ENCODE data around the gene PARD6G. TPM values are rescaled to one million over a fixed set of nuclear protein-coding genes. Genes with fewer than 3 reads are reported as not detected.
A peak's percentile ranks its signal among the peaks of the same experiment; 100 is the strongest.
"Not testable (repeated sequence)": the region's sequence is repeated elsewhere in the genome, so short reads cannot be mapped to it uniquely, and the experiment has no call there.

The PARD6G gene, protein sequence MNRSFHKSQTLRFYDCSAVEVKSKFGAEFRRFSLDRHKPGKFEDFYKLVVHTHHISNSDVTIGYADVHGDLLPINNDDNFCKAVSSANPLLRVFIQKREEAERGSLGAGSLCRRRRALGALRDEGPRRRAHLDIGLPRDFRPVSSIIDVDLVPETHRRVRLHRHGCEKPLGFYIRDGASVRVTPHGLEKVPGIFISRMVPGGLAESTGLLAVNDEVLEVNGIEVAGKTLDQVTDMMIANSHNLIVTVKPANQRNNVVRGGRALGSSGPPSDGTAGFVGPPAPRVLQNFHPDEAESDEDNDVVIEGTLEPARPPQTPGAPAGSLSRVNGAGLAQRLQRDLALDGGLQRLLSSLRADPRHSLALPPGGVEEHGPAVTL
- not detected for total RNA-seq

GRCh38 chr18:80247393-80247841, at the start of gene PARD6G:
TSS of gene PARD6G (minus strand) at chr18:80247514. CDS start at chr18:80247348, 166 bp downstream.
- ATAC-seq: peak; percentile 85 to 91
- peak within 1 kb of the TSS; percentile 66 for H3K4me3 Mint-ChIP-seq
- no peak for DNase-seq (ENCODE audit: low spot score)
- no peaks in the 10 kb centered on the region for H3K4me1 Mint-ChIP-seq (ENCODE audit: low read depth in 2 of 2)
- H3K27me3 Mint-ChIP-seq: peaks cover 15 to 30% of the 10 kb centered on the region in 2 donors
- no peak within 1 kb of the TSS for H3K27ac Mint-ChIP-seq
- no peaks in the 10 kb centered on the region for H3K36me3 Mint-ChIP-seq
- H3K9me3 Mint-ChIP-seq: no peaks in the 10 kb centered on the region

DNA sequence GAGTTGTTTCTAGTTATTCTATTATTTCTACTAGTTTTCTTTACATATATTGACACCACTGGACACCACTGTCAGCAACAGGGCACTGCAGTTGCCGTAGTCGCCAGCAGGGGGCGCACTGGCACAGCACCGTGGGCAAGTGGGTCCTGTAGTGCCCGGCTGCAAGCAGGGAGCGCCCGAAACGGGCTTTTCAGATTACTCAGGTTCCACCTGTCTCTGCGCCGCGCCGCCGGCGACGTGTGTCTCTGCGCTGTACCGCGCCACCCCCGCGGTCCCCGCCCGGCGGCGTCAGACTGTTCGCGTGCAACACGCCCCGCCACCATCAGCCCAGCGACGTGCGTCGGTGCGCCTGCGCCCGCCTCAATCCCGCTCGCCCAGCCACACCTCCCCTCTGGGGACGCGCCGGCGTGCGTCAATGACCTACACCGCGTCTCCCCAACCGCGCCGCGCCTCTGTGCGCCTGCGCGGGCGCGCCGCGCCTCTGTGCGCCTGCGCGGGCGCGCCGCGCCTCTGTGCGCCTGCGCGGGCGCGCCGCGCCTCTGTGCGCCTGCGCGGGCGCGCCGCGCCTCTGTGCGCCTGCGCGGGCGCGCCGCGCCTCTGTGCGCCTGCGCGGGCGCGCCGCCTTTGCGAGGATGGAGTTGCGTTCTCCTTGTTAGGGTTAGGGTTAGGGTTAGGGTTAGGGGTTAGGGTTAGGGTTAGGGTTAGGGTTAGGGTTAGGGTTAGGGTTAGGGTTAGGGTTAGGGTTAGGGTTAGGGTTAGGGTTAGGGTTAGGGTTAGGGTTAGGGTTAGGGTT, 15.1 kb upstream of the PARD6G start:
- peak in 1 of 2 donors; percentile 24 for ATAC-seq
- not testable (repeated sequence) for H3K27ac Mint-ChIP-seq

GRCh38 chr18:80259610-80260009, 12.3 kb upstream of the PARD6G start:
- DNase-seq (ENCODE audit: low spot score): no peak
- no peak for ATAC-seq
- H3K36me3 Mint-ChIP-seq: no peaks in the 10 kb centered on the region

More for the DNA sequence above, 15.1 kb upstream of the PARD6G start:
- H3K9me3 Mint-ChIP-seq; H3K4me1 Mint-ChIP-seq (ENCODE audit: low read depth in 2 of 2); H3K36me3 Mint-ChIP-seq; H3K4me3 Mint-ChIP-seq; H3K27me3 Mint-ChIP-seq; DNase-seq (ENCODE audit: low spot score): not testable (repeated sequence)

DNA sequence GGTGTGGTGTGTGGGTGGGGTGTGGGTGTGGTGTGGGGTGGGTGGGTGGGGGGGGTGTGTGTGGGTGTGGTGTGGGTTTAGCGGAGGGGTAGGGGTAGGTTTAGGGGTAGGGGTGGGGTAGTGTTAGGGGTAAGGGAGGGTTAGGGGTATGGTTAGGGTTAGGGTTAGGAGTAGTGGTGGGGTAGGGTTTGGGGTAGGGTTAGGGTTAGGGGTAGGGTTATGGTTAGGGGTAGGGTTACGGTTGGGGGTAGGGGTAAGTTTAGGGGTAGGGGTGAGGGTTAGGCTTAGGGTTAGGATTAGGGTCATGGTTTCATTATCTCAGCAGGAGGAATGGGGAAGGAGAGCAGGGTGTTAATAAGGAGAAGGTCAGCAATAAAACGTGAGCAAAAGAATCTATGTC, 11.3 kb upstream of the PARD6G start:
- peaks cover 0 to 4% of the 10 kb centered on the region in 2 donors for H3K4me1 Mint-ChIP-seq (ENCODE audit: low read depth in 2 of 2)
- H3K27ac Mint-ChIP-seq: no peak overlapping the region
- no peaks in the 10 kb centered on the region for H3K9me3 Mint-ChIP-seq
- ATAC-seq: no peak
- DNase-seq (ENCODE audit: low spot score): no peak
- H3K27me3 Mint-ChIP-seq: peaks cover 10 to 11% of the 10 kb centered on the region in 2 donors
- H3K36me3 Mint-ChIP-seq: no peaks in the 10 kb centered on the region
- H3K4me3 Mint-ChIP-seq: no peak overlapping the region

More at GRCh38 chr18:80259610-80260009, 12.3 kb upstream of the PARD6G start:
- Mint-ChIP-seq H3K27ac (no peak overlapping the region), H3K4me1 (ENCODE audit: low read depth in 2 of 2) (peaks cover 0 to 4% of the 10 kb centered on the region in 2 donors), H3K4me3 (no peak overlapping the region), H3K27me3 (peaks cover 10 to 11% of the 10 kb centered on the region in 2 donors), H3K9me3 (no peaks in the 10 kb centered on the region)

- not testable (repeated sequence) for H3K27ac Mint-ChIP-seq; H3K36me3 Mint-ChIP-seq; H3K9me3 Mint-ChIP-seq; ATAC-seq; H3K4me3 Mint-ChIP-seq; H3K4me1 Mint-ChIP-seq (ENCODE audit: low read depth in 2 of 2)
- DNase-seq (ENCODE audit: low spot score): peak; percentile 66
- H3K27me3 Mint-ChIP-seq: peaks cover 11 to 13% of the 10 kb centered on the region in 2 donors
Observed at GRCh38 chr18:80257579-80258543, 10.5 kb upstream of the PARD6G start.

DNA sequence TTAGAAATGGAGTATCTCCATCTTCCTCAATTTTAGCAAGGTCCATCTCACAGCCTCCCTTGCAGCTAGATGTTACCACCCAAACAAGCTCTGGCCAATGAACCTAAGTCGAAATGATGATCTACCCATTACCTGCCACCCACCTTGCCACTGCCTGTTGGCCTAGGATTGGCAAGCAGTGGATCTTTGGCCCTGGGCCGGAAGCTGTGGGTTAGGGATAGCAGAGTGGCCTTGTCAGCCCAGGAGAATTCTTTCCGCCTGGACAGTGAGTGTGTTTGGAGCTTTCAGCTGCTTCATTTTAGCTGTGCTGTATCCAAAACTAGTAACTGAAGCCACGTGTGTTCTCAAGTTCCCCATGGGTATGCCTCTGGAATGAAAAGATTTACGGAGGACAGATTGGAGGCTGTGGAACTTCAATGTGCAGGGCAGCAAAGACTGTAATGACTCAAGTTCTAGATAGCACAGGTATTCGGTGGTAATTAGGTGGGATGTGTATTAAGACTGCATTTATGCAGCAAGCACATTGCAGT, 7.7 kb upstream of the PARD6G start:
- H3K27me3 Mint-ChIP-seq: peaks cover 11 to 15% of the 10 kb centered on the region in 2 donors

GRCh38 chr18:80253871-80254492, 6.7 kb upstream of the PARD6G start:
- ATAC-seq: peak; percentile 77 to 85
- Mint-ChIP-seq H3K4me1 (ENCODE audit: low read depth in 2 of 2) (peaks cover 0 to 4% of the 10 kb centered on the region in 2 donors), H3K27me3 (peaks cover 15 to 17% of the 10 kb centered on the region in 2 donors), H3K36me3 (no peaks in the 10 kb centered on the region), H3K27ac (no peak overlapping the region), H3K9me3 (no peaks in the 10 kb centered on the region), H3K4me3 (no peak overlapping the region)
- DNase-seq (ENCODE audit: low spot score): no peak

More for the DNA sequence above, 7.7 kb upstream of the PARD6G start:
- Mint-ChIP-seq H3K27ac (no peak overlapping the region), H3K4me3 (no peak overlapping the region), H3K9me3 (no peaks in the 10 kb centered on the region), H3K36me3 (no peaks in the 10 kb centered on the region), H3K4me1 (ENCODE audit: low read depth in 2 of 2) (peaks cover 0 to 4% of the 10 kb centered on the region in 2 donors)
- DNase-seq (ENCODE audit: low spot score) (no peak), ATAC-seq (no peak)

DNA sequence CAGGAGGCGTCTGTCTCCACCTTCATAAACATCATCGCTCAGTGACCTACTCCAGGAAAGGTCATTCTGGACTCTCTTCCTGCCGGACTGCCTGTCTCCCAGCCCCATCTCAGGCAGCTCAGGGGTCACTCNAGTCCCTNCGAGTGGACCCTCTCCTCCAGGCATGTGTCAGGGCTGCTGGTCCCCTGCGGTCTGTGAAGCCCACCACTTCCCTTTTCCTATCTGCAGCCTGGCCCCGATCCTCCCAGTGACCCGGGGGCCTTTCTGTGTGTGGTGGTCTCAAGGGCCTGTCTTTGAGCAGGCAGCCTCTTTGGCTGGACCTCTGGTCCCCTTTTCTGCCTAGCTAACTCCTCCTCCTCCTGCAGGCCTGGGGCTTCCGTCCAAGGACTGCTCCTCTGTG, 5.9 kb upstream of the PARD6G start:
- Mint-ChIP-seq H3K4me3 (no peak overlapping the region), H3K27me3 (peaks cover 15 to 17% of the 10 kb centered on the region in 2 donors), H3K27ac (no peak overlapping the region), H3K4me1 (ENCODE audit: low read depth in 2 of 2) (peaks cover 0 to 4% of the 10 kb centered on the region in 2 donors), H3K9me3 (no peaks in the 10 kb centered on the region), H3K36me3 (no peaks in the 10 kb centered on the region)
- no peak for ATAC-seq
- no peak for DNase-seq (ENCODE audit: low spot score)

GRCh38 chr18:80252136-80252535, 4.8 kb upstream of the PARD6G start:
- H3K27me3 Mint-ChIP-seq: peaks cover 12 to 14% of the 10 kb centered on the region in 2 donors

DNA sequence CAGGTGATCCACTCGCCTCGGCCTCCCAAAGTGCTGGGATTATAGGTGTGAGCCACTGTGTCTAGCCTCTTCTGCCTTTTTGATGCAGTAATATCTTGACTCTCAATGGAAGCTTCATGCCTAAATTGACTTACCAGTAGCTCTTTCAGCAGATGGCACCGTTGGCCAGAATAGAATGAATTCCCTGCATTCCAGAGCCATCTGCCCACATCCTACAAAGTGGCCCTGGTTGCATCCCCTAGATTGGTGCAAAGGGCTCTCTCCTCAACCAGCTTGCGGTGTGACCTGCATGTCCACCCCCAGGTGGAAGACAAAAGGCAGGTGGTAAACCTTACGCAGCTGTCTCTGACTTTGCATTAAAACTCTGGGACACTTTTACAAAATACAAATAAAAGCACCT, 4.4 kb upstream of the PARD6G start:
- Mint-ChIP-seq H3K27me3 (peaks cover 7 to 9% of the 10 kb centered on the region in 2 donors), H3K36me3 (no peaks in the 10 kb centered on the region), H3K9me3 (no peaks in the 10 kb centered on the region), H3K27ac (no peak overlapping the region), H3K4me3 (no peak overlapping the region), H3K4me1 (ENCODE audit: low read depth in 2 of 2) (no peaks in the 10 kb centered on the region)
- no peak for DNase-seq (ENCODE audit: low spot score)
- no peak for ATAC-seq

More at GRCh38 chr18:80252136-80252535, 4.8 kb upstream of the PARD6G start:
- H3K4me1 Mint-ChIP-seq (ENCODE audit: low read depth in 2 of 2): peaks cover 0 to 1% of the 10 kb centered on the region in 2 donors
- H3K36me3 Mint-ChIP-seq: no peaks in the 10 kb centered on the region
- no peak for DNase-seq (ENCODE audit: low spot score)
- H3K9me3 Mint-ChIP-seq: no peaks in the 10 kb centered on the region
- no peak for ATAC-seq
- H3K27ac Mint-ChIP-seq: no peak overlapping the region
- H3K4me3 Mint-ChIP-seq: no peak overlapping the region

GRCh38 chr18:80250740-80251364, 3.5 kb upstream of the PARD6G start:
- Mint-ChIP-seq H3K27me3 (peaks cover 5 to 9% of the 10 kb centered on the region in 2 donors), H3K4me1 (ENCODE audit: low read depth in 2 of 2) (no peaks in the 10 kb centered on the region), H3K4me3 (no peak overlapping the region), H3K27ac (no peak overlapping the region), H3K9me3 (no peaks in the 10 kb centered on the region), H3K36me3 (no peaks in the 10 kb centered on the region)
- DNase-seq (ENCODE audit: low spot score) (no peak), ATAC-seq (no peak)

Data from natural killer cell treated with Interleukin-12 subunit alpha and Interleukin-12 subunit beta and Interleukin-15 and Interleukin-18, amount 100 ng/mL, for 72 hours (primary cell).